Central memory CD8-positive, alpha-beta T cell (primary cell): ENCODE results near the gene TRPV4.

Experiments
- ATAC-seq: fragments of 150-1000 bp; cut with Tn5 transposase; replicated peaks from 2 replicates; pipeline ENCODE4 v1.10.0; 2022; ENCODE audit warnings: mild to moderate bottlenecking, moderate FRiP score, moderate number of reproducible peaks; ENCODE audit not compliant: poor library complexity, severe bottlenecking; ENCODE audit errors: extremely low read depth
- DNase-seq, 2 donors: peaks; one replicate each; pipeline ENCODE4 v3.0.0; 2021; ENCODE audit warnings: low spot score in 2 of 2
- H3K27ac Mint-ChIP-seq: one replicate; pipeline ENCODE4 v1.8.0; 2022; ENCODE audit warnings: low read depth, mild to moderate bottlenecking, moderate library complexity, mixed read lengths
- H3K27me3 Mint-ChIP-seq: one replicate; pipeline ENCODE4 v1.8.0; 2022; ENCODE audit warnings: mixed read lengths
- H3K36me3 Mint-ChIP-seq: one replicate; pipeline ENCODE4 v1.8.0; 2022; ENCODE audit warnings: mild to moderate bottlenecking, moderate library complexity, mixed read lengths; ENCODE audit not compliant: insufficient read depth
- H3K4me1 Mint-ChIP-seq: one replicate; pipeline ENCODE4 v1.8.0; 2022; ENCODE audit warnings: mixed read lengths
- H3K4me3 Mint-ChIP-seq: one replicate; pipeline ENCODE4 v1.8.0; 2022; ENCODE audit warnings: mild to moderate bottlenecking, moderate library complexity, mixed read lengths
- H3K9me3 Mint-ChIP-seq: one replicate; pipeline ENCODE4 v1.8.0; 2022; ENCODE audit warnings: mixed read lengths

The TRPV4 gene

GRCh38 chr12:109847142-109847735 lies 14.0 kb upstream of the TRPV4 start:
- Mint-ChIP-seq H3K4me1 (no peaks in the 10 kb centered on the region), H3K36me3 (peaks cover 9% of the 10 kb centered on the region), H3K27me3 (no peaks in the 10 kb centered on the region), H3K9me3 (no peaks in the 10 kb centered on the region), H3K27ac (no peak overlapping the region), H3K4me3 (no peak overlapping the region)
- ATAC-seq (no peak), DNase-seq (no peak)

GRCh38 chr12:109845824-109846205 lies 12.6 kb upstream of the TRPV4 start:
- Mint-ChIP-seq H3K36me3 (peaks cover 3% of the 10 kb centered on the region), H3K4me3 (no peak overlapping the region), H3K27me3 (no peaks in the 10 kb centered on the region), H3K27ac (no peak overlapping the region), H3K4me1 (no peaks in the 10 kb centered on the region), H3K9me3 (no peaks in the 10 kb centered on the region)
- no peak for DNase-seq
- no peak for ATAC-seq

- H3K27ac Mint-ChIP-seq, result peak overlapping the region; percentile 16
Measured at GRCh38 chr12:109844983-109845823, 12.0 kb upstream of the TRPV4 start.

GRCh38 chr12:109844091-109844490 lies 10.9 kb upstream of the TRPV4 start:
- H3K36me3 Mint-ChIP-seq, result peaks cover 3% of the 10 kb centered on the region
- DNase-seq (no peak), ATAC-seq (no peak)
- H3K27ac Mint-ChIP-seq, result no peak overlapping the region
- no peaks in the 10 kb centered on the region for H3K27me3 Mint-ChIP-seq
- no peaks in the 10 kb centered on the region for H3K4me1 Mint-ChIP-seq
- no peaks in the 10 kb centered on the region for H3K9me3 Mint-ChIP-seq
- no peak overlapping the region for H3K4me3 Mint-ChIP-seq

More at GRCh38 chr12:109844983-109845823, 12.0 kb upstream of the TRPV4 start:
- H3K4me3 Mint-ChIP-seq, result peak overlapping the region; percentile 46
- DNase-seq (peak; percentile 74 to 90), ATAC-seq (peak; percentile 91)
- H3K36me3 Mint-ChIP-seq, result peaks cover 3% of the 10 kb centered on the region
- no peaks in the 10 kb centered on the region for H3K9me3 Mint-ChIP-seq
- no peaks in the 10 kb centered on the region for H3K27me3 Mint-ChIP-seq
- H3K4me1 Mint-ChIP-seq, result no peaks in the 10 kb centered on the region

DNA sequence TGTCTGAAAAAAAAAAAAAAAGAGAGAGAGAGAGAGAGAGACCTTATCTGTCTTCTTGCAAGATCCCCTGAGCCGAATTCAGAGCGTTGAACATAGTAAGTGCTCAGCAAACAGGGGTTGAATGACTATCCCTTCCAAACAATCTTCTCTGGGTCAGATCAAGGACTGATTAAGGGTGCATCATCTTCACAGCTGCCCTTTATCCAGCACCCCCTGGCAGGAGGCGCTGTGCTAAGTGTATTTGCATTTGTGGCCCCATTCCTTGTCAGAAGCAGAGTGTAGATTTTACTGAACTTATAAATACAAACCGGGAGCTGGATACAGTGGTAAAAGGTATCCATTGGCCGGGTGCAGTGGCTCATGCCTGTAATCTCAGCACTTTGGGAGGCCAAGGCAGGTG lies 8.8 kb upstream of the TRPV4 start:
- ATAC-seq (no peak), DNase-seq (no peak)
- H3K36me3 Mint-ChIP-seq, result peaks cover 3% of the 10 kb centered on the region
- no peak overlapping the region for H3K4me3 Mint-ChIP-seq
- H3K27me3 Mint-ChIP-seq, result no peaks in the 10 kb centered on the region
- H3K27ac Mint-ChIP-seq, result no peak overlapping the region
- no peaks in the 10 kb centered on the region for H3K9me3 Mint-ChIP-seq
- H3K4me1 Mint-ChIP-seq, result no peaks in the 10 kb centered on the region

DNA sequence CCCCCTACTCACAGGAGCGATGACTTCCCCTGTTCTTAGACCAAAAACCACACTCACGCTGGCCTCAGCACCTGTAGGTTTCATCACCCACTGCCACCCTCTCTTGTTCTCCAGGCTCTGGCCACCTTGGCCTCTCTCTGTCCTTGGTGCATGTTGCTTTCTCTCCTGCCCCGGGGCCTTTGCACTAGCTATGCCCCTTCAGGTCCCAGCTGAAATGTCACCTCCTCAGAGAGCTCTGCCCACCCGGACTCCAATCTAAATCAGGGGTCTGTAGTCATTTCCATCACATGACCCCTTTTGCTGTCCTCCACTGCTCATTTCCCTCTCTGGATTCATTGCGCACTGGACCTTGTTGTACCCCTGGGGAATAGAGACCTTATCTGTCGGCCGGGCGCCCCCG lies 8.2 kb upstream of the TRPV4 start:
- Mint-ChIP-seq H3K27ac (no peak overlapping the region), H3K4me1 (no peaks in the 10 kb centered on the region), H3K36me3 (peaks cover 3% of the 10 kb centered on the region), H3K27me3 (no peaks in the 10 kb centered on the region), H3K9me3 (no peaks in the 10 kb centered on the region), H3K4me3 (no peak overlapping the region)
- no peak for ATAC-seq
- DNase-seq, result no peak

DNA sequence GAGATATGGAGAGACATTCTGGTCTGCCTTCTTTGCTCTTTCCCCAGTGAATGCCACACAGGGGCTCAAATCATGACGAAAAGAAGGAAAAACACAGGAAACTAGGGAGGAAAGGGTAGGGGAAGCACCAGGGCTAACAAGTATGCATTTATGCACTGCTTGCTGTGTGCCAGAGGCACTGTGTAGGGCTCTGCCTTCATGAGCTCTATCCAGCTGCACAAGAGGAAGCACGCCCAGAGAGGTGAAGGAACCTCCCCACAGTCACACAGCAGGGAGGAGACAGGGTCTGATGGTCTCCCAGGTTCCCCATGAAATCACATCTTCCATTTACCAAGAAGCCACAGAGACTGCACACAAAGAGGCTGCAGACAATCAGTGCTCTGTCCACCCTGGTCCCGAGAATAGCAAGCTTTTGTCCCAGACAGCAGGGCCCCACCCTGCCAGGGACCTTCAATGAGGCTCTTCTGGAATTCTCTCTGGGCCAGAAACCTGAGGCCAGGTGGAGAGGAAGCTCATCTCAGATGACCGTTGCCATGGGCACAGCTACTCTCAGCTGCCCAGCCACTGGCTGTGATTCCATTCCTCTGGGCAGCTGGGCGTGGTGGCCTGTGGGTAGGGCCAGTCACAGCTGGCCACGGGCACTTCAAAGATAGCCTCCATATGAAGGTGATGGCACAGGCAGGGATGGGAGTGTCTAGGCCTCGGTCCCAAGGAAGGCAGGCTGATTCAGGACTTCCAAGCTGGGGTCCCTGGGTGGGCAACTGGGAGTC lies 7.3 kb upstream of the TRPV4 start:
- Mint-ChIP-seq H3K27ac (no peak overlapping the region), H3K36me3 (peaks cover 3% of the 10 kb centered on the region), H3K4me3 (no peak overlapping the region), H3K4me1 (no peaks in the 10 kb centered on the region), H3K27me3 (peaks cover 2% of the 10 kb centered on the region), H3K9me3 (no peaks in the 10 kb centered on the region)
- DNase-seq (no peak), ATAC-seq (no peak)

- Mint-ChIP-seq H3K9me3 (no peaks in the 10 kb centered on the region), H3K4me3 (no peak overlapping the region), H3K27me3 (peaks cover 12% of the 10 kb centered on the region), H3K4me1 (no peaks in the 10 kb centered on the region), H3K36me3 (no peaks in the 10 kb centered on the region), H3K27ac (no peak overlapping the region)
- ATAC-seq (no peak), DNase-seq (no peak)
Measured at GRCh38 chr12:109839444-109839843, 6.2 kb upstream of the TRPV4 start.

DNA sequence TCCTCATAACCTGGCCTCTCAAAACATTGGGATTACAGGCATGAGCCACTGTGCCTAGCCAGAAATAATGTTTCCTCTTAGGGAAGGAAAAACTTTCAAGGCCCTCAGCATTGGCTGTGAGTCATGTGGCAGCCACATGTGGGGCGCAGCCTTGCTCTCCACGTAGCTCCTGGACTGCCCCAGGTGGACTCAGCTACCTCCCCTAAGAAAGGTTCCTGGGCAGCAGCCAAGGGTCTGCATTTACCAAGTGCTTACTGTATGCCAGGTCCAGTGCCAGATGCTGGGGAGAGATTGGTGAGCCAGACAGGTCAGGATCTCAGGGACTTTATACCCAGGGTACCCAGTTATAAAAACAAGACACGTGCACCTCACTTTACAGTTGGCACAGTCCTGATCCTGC lies 3.7 kb upstream of the TRPV4 start:
- H3K27me3 Mint-ChIP-seq, result peaks cover 31% of the 10 kb centered on the region
- H3K9me3 Mint-ChIP-seq, result no peaks in the 10 kb centered on the region
- H3K27ac Mint-ChIP-seq, result no peak overlapping the region
- H3K36me3 Mint-ChIP-seq, result no peaks in the 10 kb centered on the region
- H3K4me3 Mint-ChIP-seq, result no peak overlapping the region
- H3K4me1 Mint-ChIP-seq, result peaks cover 5% of the 10 kb centered on the region
- no peak for DNase-seq
- ATAC-seq, result no peak

GRCh38 chr12:109835827-109836226 lies 2.6 kb upstream of the TRPV4 start:
- Mint-ChIP-seq H3K27me3 (peaks cover 42% of the 10 kb centered on the region), H3K27ac (no peak overlapping the region), H3K4me1 (peaks cover 5% of the 10 kb centered on the region), H3K4me3 (no peak overlapping the region), H3K36me3 (no peaks in the 10 kb centered on the region), H3K9me3 (no peaks in the 10 kb centered on the region)
- DNase-seq, result no peak
- ATAC-seq, result no peak

DNA sequence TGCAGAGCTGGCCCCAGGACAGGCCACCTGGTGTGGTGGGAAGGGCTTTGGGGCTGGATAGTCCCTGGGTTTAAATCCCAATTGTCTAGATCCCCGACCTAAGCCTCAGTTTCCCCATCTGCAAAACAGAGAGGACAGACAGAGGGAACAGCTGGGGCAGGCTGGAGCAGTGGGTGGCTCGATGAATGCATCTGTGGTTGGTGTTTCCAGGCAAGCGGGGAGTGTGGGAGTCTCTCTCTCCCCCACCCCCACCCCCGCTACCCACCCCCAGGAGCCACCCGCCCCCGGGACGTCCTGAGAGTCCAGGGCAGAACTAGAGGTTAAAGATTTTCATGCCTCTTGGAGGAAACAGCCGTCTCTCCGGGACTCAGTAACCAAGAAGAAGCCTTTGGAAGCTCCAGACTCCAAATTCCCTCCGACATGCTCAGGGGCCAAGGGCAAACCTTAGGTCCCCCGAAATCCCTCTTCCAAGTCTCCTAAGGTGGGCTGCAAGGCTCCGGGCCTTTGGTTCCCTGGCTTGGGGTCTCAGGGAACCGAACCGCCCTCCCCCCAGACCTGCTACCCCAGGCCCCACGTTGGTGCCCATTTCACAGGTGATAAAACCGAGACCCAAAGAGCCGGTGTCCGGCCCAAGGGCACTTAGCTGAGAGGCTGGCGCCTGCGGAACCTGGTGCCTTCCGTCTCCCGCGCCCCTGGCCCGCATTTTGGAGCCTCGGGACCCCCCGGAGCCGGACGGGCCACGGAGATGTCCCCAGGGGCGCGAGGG lies 474 bp downstream of the TRPV4 start:
- Mint-ChIP-seq H3K36me3 (no peaks in the 10 kb centered on the region), H3K9me3 (no peaks in the 10 kb centered on the region), H3K4me3 (no peak overlapping the region), H3K27ac (no peak overlapping the region), H3K27me3 (peaks cover 47% of the 10 kb centered on the region), H3K4me1 (peaks cover 5% of the 10 kb centered on the region)
- DNase-seq (no peak), ATAC-seq (no peak)

GRCh38 chr12:109831929-109832328 lies 1.3 kb downstream of the TRPV4 start:
- Mint-ChIP-seq H3K36me3 (no peaks in the 10 kb centered on the region), H3K9me3 (no peaks in the 10 kb centered on the region), H3K4me1 (peaks cover 5% of the 10 kb centered on the region), H3K27me3 (peaks cover 47% of the 10 kb centered on the region), H3K27ac (no peak overlapping the region), H3K4me3 (no peak overlapping the region)
- no peak for ATAC-seq
- DNase-seq, result no peak
